CD4-positive, CD25-positive, alpha-beta regulatory T cell (primary cell): ENCODE results near the gene CASKIN2. TPM values are rescaled to one million over a fixed set of nuclear protein-coding genes. Genes with fewer than 3 reads are reported as not detected.
"Not testable (repeated sequence)": the region's sequence is repeated elsewhere in the genome, so short reads cannot be mapped to it uniquely, and the experiment has no call there.

ENCODE experiments used
- ATAC-seq, 2 donors: fragments of 150-1000 bp; cut with Tn5 transposase; one replicate each; pipeline ENCODE4 v1.10.0; 2021; ENCODE audit warnings: low read depth in 2 of 2, moderate number of reproducible peaks in 2 of 2, moderate library complexity in 1 of 2
- DNase-seq, 3 donors: peaks; one replicate each; pipeline versions ENCODE4 v3.0.0 to v3.0.0-alpha.2; 2012 to 2022; ENCODE audit warnings: mixed read lengths in 1 of 3
- H3K27ac ChIP-seq: one replicate; pipeline ENCODE4 v1.7.0; 2013; ENCODE audit warnings: mild to moderate bottlenecking, low read length; ENCODE audit not compliant: insufficient read depth, poor library complexity, severe bottlenecking
- H3K27me3 ChIP-seq: one replicate; pipeline ENCODE4 v1.7.0; 2013; ENCODE audit warnings: low read length; ENCODE audit not compliant: control insufficient read depth, insufficient read depth
- H3K36me3 ChIP-seq: one replicate; pipeline ENCODE4 v1.7.0; 2013; ENCODE audit warnings: mild to moderate bottlenecking, low read length, moderate library complexity; ENCODE audit not compliant: control insufficient read depth, insufficient read depth
- H3K4me1 ChIP-seq: 2 replicates; pipeline ENCODE4 v1.7.0; 2013; ENCODE audit warnings: mild to moderate bottlenecking, low read length; ENCODE audit not compliant: insufficient read depth, control insufficient read depth, poor library complexity, severe bottlenecking
- H3K4me3 ChIP-seq: one replicate; pipeline ENCODE4 v1.7.0; 2013; ENCODE audit warnings: low read depth, mild to moderate bottlenecking, low read length, moderate library complexity
- H3K9me3 ChIP-seq, 2 experiments: 1 replicate in 1 of 2; 2 replicates in 1 of 2; pipeline ENCODE4 v1.7.0; 2013; ENCODE audit warnings: low read length in 2 of 2, mild to moderate bottlenecking in 1 of 2, moderate library complexity in 1 of 2; ENCODE audit not compliant: control insufficient read depth in 2 of 2
- H3K27ac Mint-ChIP-seq, 3 donors: one replicate each; pipeline ENCODE4 v1.8.0; 2020 to 2022; ENCODE audit warnings: mild to moderate bottlenecking in 3 of 3, mixed read lengths in 3 of 3, moderate library complexity in 2 of 3
- H3K27me3 Mint-ChIP-seq: one replicate; pipeline ENCODE4 v1.8.0; 2022; ENCODE audit warnings: mild to moderate bottlenecking, mixed read lengths
- H3K36me3 Mint-ChIP-seq: one replicate; pipeline ENCODE4 v1.8.0; 2020; ENCODE audit warnings: mixed read lengths
- H3K4me1 Mint-ChIP-seq, 4 donors: one replicate each; pipeline ENCODE4 v1.8.0; 2020 to 2022; ENCODE audit warnings: mixed read lengths in 4 of 4, mild to moderate bottlenecking in 1 of 4
- H3K4me3 Mint-ChIP-seq, 4 donors: one replicate each; pipeline ENCODE4 v1.8.0; 2020 to 2022; ENCODE audit warnings: mild to moderate bottlenecking in 4 of 4, mixed read lengths in 4 of 4, moderate library complexity in 3 of 4
- H3K9me3 Mint-ChIP-seq, 7 donors: one replicate each; pipeline ENCODE4 v1.8.0; 2020 to 2022; ENCODE audit warnings: mixed read lengths in 7 of 7, mild to moderate bottlenecking in 3 of 7, moderate library complexity in 2 of 7
- polyA plus RNA-seq, 4 donors: library from polyadenylated mRNA; unstranded; fragments of 300-500 nt; fragmentation: Illumina TruSeq; gene quantifications; one replicate each; pipeline ENCODE4 v1.2.3, GENCODE V29; 2021
- total RNA-seq: library from RNA; stranded (reverse); gene quantifications from one replicate; pipeline ENCODE4 v1.2.3, GENCODE V29; 2022

Gene CASKIN2
- total and polyA plus RNA-seq, 5 donors from 2014 or later: 0.24 to 0.44 TPM; not detected in 3

DNA sequence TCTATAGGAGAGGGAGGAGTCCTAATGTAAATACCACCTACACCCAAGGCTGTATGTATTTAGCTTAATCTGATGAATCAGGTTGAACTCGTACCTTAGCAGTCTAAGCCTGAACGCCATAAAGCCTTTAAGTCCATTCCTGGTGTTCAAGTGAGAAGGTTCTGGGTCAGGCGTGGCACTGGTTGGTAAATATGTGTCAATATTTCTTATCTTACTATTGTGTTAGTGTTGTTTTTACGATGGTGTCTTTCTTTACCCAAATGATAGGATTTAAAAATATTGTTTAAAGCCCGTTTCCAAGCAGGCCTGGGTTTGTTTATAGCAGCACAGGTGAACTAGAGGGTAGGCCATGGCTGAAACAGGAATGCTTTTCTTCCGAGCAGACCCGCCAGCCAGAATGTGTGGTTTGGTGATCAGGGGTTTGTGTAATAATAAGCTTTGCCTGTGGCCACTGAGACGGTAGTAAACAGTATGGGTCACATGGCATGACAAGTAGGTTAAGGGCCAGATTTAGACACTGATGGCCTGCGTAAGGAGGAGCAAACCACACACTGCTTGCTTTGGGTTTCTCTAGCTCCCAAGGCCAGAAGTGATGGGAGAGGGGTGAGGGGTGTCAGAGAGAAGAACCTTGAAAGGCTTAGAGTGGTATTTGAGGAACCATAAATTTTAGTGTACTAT, 55.6 kb downstream of the CASKIN2 start:
- Histone ChIP-seq H3K27ac (no peak overlapping the region), H3K4me3 (no peak overlapping the region), H3K36me3 (no peaks in the 10 kb centered on the region), H3K27me3 (no peaks in the 10 kb centered on the region), H3K4me1 (peaks cover 17% of the 10 kb centered on the region), H3K9me3 (no peaks in the 10 kb centered on the region)
- Mint-ChIP-seq H3K4me3 (peak overlapping the region in 2 of 4 donors; percentile 69 to 73), H3K9me3 (no peaks in the 10 kb centered on the region), H3K36me3 (peaks cover 7% of the 10 kb centered on the region), H3K27me3 (no peaks in the 10 kb centered on the region), H3K27ac (peak overlapping the region in 2 of 3 donors; percentile 18 to 58), H3K4me1 (peaks cover 18 to 64% (median 36%) of the 10 kb centered on the region in 4 donors)
- no peak for DNase-seq
- no peak for ATAC-seq

DNA sequence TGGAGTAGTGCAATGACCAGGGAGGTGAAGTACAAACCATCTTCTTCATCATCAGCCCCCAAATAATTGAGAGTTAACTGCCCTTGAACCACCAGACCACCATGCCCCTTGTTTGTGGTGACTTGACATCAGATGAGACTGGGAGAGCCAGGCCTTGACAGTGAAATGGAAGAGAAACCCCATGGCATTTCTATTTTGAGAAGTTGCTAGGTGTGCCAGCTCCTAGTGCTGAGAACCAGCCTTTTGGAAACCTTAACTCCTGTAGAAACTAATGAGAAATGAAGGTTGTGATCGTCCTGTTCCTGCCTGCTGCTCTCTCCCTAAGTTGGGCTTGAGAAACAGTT, 56.1 kb downstream of the CASKIN2 start:
- H3K27me3 Mint-ChIP-seq: no peaks in the 10 kb centered on the region
- H3K36me3 Mint-ChIP-seq: peaks cover 6% of the 10 kb centered on the region
- Histone ChIP-seq H3K4me1 (peaks cover 17% of the 10 kb centered on the region), H3K36me3 (no peaks in the 10 kb centered on the region), H3K27me3 (no peaks in the 10 kb centered on the region), H3K27ac (no peak overlapping the region), H3K9me3 (no peaks in the 10 kb centered on the region), H3K4me3 (no peak overlapping the region)
- no peak overlapping the region for H3K27ac Mint-ChIP-seq
- no peak for DNase-seq
- no peak for ATAC-seq
- H3K9me3 Mint-ChIP-seq: no peaks in the 10 kb centered on the region
- H3K4me1 Mint-ChIP-seq: peaks cover 18 to 61% (median 36%) of the 10 kb centered on the region in 4 donors
- H3K4me3 Mint-ChIP-seq: peak overlapping the region in 2 of 4 donors; percentile 69 to 73

DNA sequence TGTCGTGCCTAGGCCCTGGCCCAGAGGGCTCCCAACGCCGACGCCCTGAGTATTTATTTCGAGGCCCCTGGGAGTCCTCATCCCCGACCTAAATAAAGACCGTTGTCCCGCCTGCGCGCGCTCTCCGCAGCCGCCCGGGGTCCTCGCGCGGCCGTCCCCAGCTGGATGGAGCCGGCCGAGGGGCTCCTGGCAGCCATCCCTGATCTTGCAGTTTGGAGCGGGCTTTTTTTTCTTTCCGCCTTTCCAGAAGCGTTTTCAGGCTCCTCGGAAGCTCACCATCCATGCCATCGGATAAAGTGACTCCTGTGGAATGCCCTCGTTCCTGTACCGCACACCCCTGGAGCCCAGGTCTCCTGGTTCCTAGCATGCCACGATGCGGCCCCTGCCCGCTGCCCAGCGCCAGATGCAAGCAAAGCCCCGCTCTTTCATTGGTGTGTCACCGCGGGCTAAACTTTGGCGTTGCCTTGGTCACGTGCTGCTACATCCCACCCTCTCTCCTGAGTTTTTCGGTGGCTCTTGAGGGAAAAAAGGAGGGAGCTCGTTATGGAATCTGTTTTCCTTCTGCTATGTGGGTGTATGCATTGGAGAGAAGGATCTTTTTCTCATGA, 58.2 kb downstream of the CASKIN2 start:
- Mint-ChIP-seq H3K27ac (peak overlapping the region; percentile 72 to 98 (median 94)), H3K4me3 (peak overlapping the region; percentile 94 to 99 (median 98)), H3K4me1 (peaks cover 13 to 48% (median 31%) of the 10 kb centered on the region in 4 donors), H3K27me3 (no peaks in the 10 kb centered on the region), H3K36me3 (no peaks in the 10 kb centered on the region), H3K9me3 (no peaks in the 10 kb centered on the region)
- no peak for ATAC-seq
- Histone ChIP-seq H3K4me3 (peak overlapping the region; percentile 90), H3K9me3 (no peaks in the 10 kb centered on the region), H3K27ac (no peak overlapping the region), H3K27me3 (no peaks in the 10 kb centered on the region), H3K36me3 (no peaks in the 10 kb centered on the region), H3K4me1 (peaks cover 17% of the 10 kb centered on the region)
- no peak for DNase-seq

DNA sequence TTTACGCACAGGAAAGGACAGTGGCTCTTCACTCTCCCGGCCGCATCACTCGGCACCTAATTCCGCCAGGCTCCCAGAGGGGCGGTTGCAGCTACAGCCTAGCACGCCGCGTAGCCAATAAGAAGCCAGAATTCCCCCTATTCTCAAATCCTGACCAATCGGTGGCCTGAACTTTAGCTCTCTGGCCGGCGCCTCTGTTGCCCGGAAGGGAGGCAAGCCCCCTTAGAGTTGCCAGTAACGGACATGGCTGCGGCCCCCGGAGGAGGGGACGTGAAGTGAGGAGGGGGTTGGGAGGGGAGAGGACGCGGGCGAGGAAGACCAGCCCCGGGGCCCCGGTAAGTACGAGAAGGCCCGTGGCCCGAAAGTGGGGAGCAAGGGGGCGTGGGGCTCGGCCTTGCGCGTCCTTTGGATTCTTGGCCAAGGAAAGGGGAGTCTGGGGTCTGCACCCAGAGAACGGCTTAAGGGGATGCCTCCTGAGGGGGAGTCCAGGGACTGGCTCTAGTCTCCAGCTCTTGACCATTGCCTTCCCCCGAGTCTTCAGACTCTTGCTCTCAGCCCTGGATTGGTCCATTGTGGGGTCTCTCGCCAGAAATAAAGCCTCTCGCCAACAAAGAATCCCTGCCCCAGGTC, 58.8 kb downstream of the CASKIN2 start, which contains the start of gene TMEM94:
Gene TMEM94 (plus strand): TSS at position 219 of the 630 bp plus-strand sequence. CDS start 15,271 bp downstream, outside the sequence.
- Histone ChIP-seq H3K4me3 (peak within 1 kb of the TSS; percentile 90), H3K27ac (peak within 1 kb of the TSS; percentile 68), H3K9me3 (no peaks in the 10 kb centered on the region), H3K27me3 (no peaks in the 10 kb centered on the region), H3K36me3 (no peaks in the 10 kb centered on the region), H3K4me1 (peaks cover 17% of the 10 kb centered on the region)
- ATAC-seq (peak; percentile 96 to 97), DNase-seq (peak; percentile 89 to 98 (median 92))
- H3K9me3 Mint-ChIP-seq: no peaks in the 10 kb centered on the region
- H3K4me1 Mint-ChIP-seq: peaks cover 12 to 47% (median 31%) of the 10 kb centered on the region in 4 donors
- H3K27ac Mint-ChIP-seq: peak within 1 kb of the TSS; percentile 94 to 98 (median 97)
- H3K4me3 Mint-ChIP-seq: peak within 1 kb of the TSS; percentile 94 to 99 (median 98)
- no peaks in the 10 kb centered on the region for H3K36me3 Mint-ChIP-seq
- no peaks in the 10 kb centered on the region for H3K27me3 Mint-ChIP-seq

DNA sequence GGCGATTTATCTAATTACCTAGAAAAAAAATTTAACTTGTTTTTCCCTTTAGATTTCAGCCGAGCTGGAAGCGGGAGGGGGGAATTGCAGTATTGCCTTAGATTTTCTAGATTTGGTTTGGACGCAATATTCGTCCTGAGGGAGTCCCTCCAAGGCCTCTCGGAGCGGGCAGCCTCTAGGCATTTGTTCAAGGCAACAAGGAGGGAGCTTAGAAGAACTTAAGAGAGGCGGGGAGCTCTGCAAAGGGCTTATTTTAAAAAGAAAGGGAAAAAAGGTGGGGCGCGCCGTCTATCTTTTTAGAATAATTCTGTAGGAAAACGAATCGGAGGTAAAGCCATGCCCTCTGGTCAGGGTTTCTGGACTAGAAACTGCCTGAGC, 59.3 kb downstream of the CASKIN2 start:
- H3K4me1 Mint-ChIP-seq: peaks cover 12 to 47% (median 31%) of the 10 kb centered on the region in 4 donors
- H3K27ac Mint-ChIP-seq: peak overlapping the region; percentile 94 to 98 (median 97)
- no peaks in the 10 kb centered on the region for H3K9me3 ChIP-seq

DNA sequence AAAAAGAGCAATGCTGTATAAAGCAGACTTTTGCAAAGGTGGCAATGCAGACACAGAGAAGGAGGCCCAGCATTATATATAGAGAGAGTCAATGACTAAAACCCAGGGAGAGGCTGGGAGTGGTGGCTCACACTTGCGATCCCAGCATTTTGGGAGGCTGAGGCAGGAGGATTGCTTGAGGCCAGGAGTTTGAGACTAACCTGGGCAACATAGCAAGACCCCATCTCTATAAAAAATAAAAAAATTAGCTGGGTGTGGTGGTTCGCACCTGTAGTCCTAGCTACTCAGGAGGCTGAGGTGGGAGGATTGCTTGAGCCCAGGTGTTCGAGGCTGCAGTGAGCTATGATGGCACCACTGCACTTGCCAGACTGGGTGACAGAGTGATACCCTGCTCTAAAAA, 60.7 kb downstream of the CASKIN2 start:
- H3K27ac ChIP-seq, H3K36me3 Mint-ChIP-seq, DNase-seq, H3K27me3 ChIP-seq, H3K36me3 ChIP-seq, ATAC-seq, H3K9me3 ChIP-seq, H3K9me3 Mint-ChIP-seq, H3K4me3 ChIP-seq, H3K27me3 Mint-ChIP-seq: not testable (repeated sequence)
- H3K4me1 ChIP-seq: peaks cover 17% of the 10 kb centered on the region
- Mint-ChIP-seq H3K4me1 (peaks cover 9 to 38% (median 23%) of the 10 kb centered on the region in 4 donors), H3K4me3 (peak overlapping the region in 2 of 4 donors; percentile 55 to 58), H3K27ac (peak overlapping the region in 1 of 3 donors; percentile 67)

More for the DNA sequence above, 59.3 kb downstream of the CASKIN2 start:
- no peak for DNase-seq
- H3K36me3 ChIP-seq: no peaks in the 10 kb centered on the region
- H3K4me3 ChIP-seq: peak overlapping the region; percentile 90
- peak; percentile 4 to 9 for ATAC-seq
- peaks cover 17% of the 10 kb centered on the region for H3K4me1 ChIP-seq
- H3K9me3 Mint-ChIP-seq: no peaks in the 10 kb centered on the region
- peak overlapping the region; percentile 68 for H3K27ac ChIP-seq
- H3K36me3 Mint-ChIP-seq: no peaks in the 10 kb centered on the region
- H3K4me3 Mint-ChIP-seq: peak overlapping the region; percentile 94 to 99 (median 98)
- H3K27me3 Mint-ChIP-seq: no peaks in the 10 kb centered on the region
- no peaks in the 10 kb centered on the region for H3K27me3 ChIP-seq

DNA sequence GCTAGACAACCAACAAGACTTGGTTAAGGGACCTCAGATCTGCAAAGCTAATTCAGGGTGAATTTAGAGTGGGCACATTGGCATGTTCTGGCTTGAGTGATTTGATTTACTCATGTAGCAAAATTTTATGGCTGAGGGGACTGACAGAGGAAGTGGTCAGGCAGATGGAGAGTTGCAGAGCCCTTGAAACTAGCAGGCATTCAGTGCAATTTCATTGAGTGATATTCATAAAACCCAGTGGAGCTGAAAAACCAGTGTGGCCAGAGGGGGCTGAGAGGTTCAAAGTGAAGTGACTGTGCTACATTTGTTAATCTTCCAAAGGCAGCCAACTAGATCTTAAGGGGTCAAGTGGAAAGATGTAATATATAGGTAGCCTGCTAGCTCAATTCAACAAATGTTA, 61.1 kb downstream of the CASKIN2 start:
- Histone ChIP-seq H3K9me3 (no peaks in the 10 kb centered on the region), H3K36me3 (no peaks in the 10 kb centered on the region), H3K27ac (no peak overlapping the region), H3K4me1 (peaks cover 17% of the 10 kb centered on the region), H3K27me3 (no peaks in the 10 kb centered on the region), H3K4me3 (no peak overlapping the region)
- peak overlapping the region in 2 of 3 donors; percentile 0 to 67 for H3K27ac Mint-ChIP-seq
- ATAC-seq: no peak
- no peaks in the 10 kb centered on the region for H3K36me3 Mint-ChIP-seq
- peak overlapping the region in 1 of 4 donors; percentile 55 for H3K4me3 Mint-ChIP-seq
- no peaks in the 10 kb centered on the region for H3K27me3 Mint-ChIP-seq
- DNase-seq: no peak
- peaks cover 8 to 33% (median 21%) of the 10 kb centered on the region in 4 donors for H3K4me1 Mint-ChIP-seq
- H3K9me3 Mint-ChIP-seq: no peaks in the 10 kb centered on the region
